Aorta (tissue), 5 donors: ENCODE data around the gene IL18BP. TPM values are rescaled to one million over a fixed set of nuclear protein-coding genes. Genes with fewer than 3 reads are reported as not detected.

Experiments used
- ATAC-seq: fragments of 200-7000 bp; cut with Tn5 transposase; one replicate; pipeline ENCODE4 v1.9.1; 2022; ENCODE audit warnings: moderate library complexity; ENCODE audit not compliant: low FRiP score
- DNase-seq, 2 donors: peaks; one replicate each; pipeline ENCODE4 v3.0.0-alpha.2; 2020
- H3K27ac ChIP-seq, 2 donors: one replicate each; pipeline ENCODE4 v1.5.1; 2013; ENCODE audit warnings: low read length in 2 of 2, mild to moderate bottlenecking in 2 of 2, moderate library complexity in 2 of 2, control low read depth in 1 of 2, inconsistent platforms in 1 of 2, low read depth in 1 of 2
- H3K27me3 ChIP-seq, 2 donors: one replicate each; pipeline ENCODE4 v1.6.1; 2013; ENCODE audit warnings: control low read depth in 1 of 2, low read length in 1 of 2, mild to moderate bottlenecking in 1 of 2, moderate library complexity in 1 of 2; ENCODE audit not compliant: insufficient read depth in 2 of 2, control insufficient read depth in 1 of 2
- H3K36me3 ChIP-seq, 2 donors: one replicate each; pipeline ENCODE4 v1.6.1; 2013; ENCODE audit warnings: control low read depth in 1 of 2, low read length in 1 of 2, mild to moderate bottlenecking in 1 of 2; ENCODE audit not compliant: insufficient read depth in 2 of 2, control insufficient read depth in 1 of 2
- H3K4me1 ChIP-seq, 2 donors: one replicate each; pipeline ENCODE4 v1.6.1; 2013; ENCODE audit warnings: low read length in 2 of 2, control low read depth in 1 of 2, mild to moderate bottlenecking in 1 of 2, moderate library complexity in 1 of 2; ENCODE audit not compliant: insufficient read depth in 2 of 2, control insufficient read depth in 1 of 2
- H3K4me3 ChIP-seq, 2 donors: one replicate each; pipeline ENCODE4 v1.5.1; 2013; ENCODE audit warnings: low read length in 2 of 2, control low read depth in 1 of 2, mild to moderate bottlenecking in 1 of 2
- H3K9me3 ChIP-seq: one replicate; pipeline ENCODE4 v1.6.1; 2013; ENCODE audit warnings: mild to moderate bottlenecking, low read length; ENCODE audit not compliant: control insufficient read depth
- WGBS, 2 donors: extraction: QIAGEN DNeasy Blood & Tissue Kit; methylation state at CpG; one replicate each; pipeline ENCODE4 v1.1.7; 2013; 5-methylcytosine and 5-hydroxymethylcytosine counted together
- intact Hi-C, 2 donors: fragments of 100-400 bp; cut with DNase I; formaldehyde crosslinking; loops; one replicate each; pipeline versions ENCODE4 v1.14.2 to v1.15.0; 2022
- polyA plus RNA-seq, 2 donors: library from polyadenylated mRNA; stranded (reverse); fragments of 200-250 nt; gene quantifications; one replicate each; pipeline ENCODE4 v1.2.3, GENCODE V29; 2013
- total RNA-seq, 2 donors: library from RNA; stranded (reverse); fragmentation: NEBNext Ultra II Directional; extraction: Animal tissue kit (Norgen Biotek cat#: 25700); gene quantifications; one replicate each; pipeline ENCODE4 v1.2.1, GENCODE V29; 2021
- donor health status: healthy with polysubstance abuse.
- donor health status: Bipolar disorder and iron deficiency.
- donor health status: DM: no; HTN: no; CAD: no.
- donor health status: DM: no; HTN: no; CAD: no.
- donor health status: DM: yes; HTN: yes; CAD: no.

IL18BP gene
- total and polyA plus RNA-seq, 4 donors, result 7.8 to 24.8 (median 12.8) TPM

DNA sequence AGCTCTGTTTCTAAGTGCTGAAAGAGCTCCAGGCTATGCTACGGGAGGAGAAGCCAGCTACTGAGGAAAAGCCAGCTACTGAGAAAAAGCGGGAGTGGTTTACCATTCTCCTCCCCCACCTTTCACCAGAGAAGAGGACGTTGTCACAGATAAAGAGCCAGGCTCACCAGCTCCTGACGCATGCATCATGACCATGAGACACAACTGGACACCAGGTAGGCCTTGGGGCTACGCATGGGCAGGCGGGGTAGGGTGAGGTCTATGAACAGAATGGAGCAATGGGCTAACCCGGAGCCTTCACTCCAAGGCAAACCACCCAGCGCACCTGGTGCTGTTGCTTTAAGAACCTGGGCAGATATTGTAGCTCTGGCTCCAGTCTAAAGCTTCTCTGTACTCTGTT is 1.1 kb downstream of the IL18BP start:
- Histone ChIP-seq H3K4me3 (no peak overlapping the region), H3K4me1 (no peaks in the 10 kb centered on the region), H3K36me3 (peaks cover 3% of the 10 kb centered on the region in 2 donors), H3K27me3 (no peaks in the 10 kb centered on the region), H3K27ac (no peak overlapping the region), H3K9me3 (no peaks in the 10 kb centered on the region)
- WGBS, 2 donors, result 62 to 71% methylated on average over 8 of the region's 8 CpGs
- DNase-seq, result no peak
- ATAC-seq, result no peak
- intact Hi-C loops, result no loop called here

DNA sequence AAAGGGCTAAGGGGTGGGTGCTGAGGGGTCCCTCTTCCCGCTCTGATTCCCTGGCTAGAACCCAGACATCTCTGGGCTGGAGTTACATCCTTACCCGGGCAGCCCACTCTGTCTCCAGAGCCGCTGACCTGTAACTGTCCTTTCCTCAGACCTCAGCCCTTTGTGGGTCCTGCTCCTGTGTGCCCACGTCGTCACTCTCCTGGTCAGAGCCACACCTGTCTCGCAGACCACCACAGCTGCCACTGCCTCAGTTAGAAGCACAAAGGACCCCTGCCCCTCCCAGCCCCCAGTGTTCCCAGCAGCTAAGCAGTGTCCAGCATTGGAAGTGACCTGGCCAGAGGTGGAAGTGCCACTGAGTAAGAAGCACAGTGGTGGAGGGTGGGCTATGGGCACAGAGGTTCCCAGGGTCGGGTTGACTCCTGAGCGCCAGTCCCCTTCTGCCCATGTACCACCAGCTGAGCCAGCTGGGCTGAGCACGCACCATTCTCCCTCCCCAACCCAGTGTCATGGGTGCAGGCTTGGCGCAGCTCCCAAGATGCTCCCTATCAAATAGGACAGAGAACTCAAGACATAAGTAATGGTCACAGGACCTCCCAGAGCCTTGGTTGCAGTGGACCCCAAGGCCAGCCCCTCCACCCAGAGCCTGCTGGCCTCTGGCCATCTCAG is 1.6 kb downstream of the IL18BP start:
- Histone ChIP-seq H3K36me3 (peaks cover 3 to 5% of the 10 kb centered on the region in 2 donors), H3K27ac (no peak overlapping the region), H3K9me3 (no peaks in the 10 kb centered on the region), H3K27me3 (no peaks in the 10 kb centered on the region), H3K4me3 (no peak overlapping the region), H3K4me1 (no peaks in the 10 kb centered on the region)
- DNase-seq, result peak in 1 of 2 donors; percentile 67
- ATAC-seq, result no peak
- intact Hi-C loops, result no loop called here
- WGBS, 2 donors, result 82 to 84% methylated on average over 10 of the region's 10 CpGs

DNA sequence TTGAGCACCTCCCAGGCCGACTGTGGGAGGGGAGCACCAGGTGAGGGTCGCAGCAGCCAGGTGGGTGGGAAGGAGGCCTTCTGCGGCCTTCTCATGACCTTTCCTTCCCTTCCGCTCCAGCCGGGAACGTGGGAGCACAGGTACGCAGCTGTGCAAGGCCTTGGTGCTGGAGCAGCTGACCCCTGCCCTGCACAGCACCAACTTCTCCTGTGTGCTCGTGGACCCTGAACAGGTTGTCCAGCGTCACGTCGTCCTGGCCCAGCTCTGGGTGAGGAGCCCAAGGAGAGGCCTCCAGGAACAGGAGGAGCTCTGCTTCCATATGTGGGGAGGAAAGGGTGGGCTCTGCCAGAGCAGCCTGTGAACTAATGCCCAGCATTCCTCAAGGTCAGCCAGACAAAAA is 2.6 kb downstream of the IL18BP start:
- 74 to 77% methylated on average over 11 of the region's 11 CpGs for WGBS, 2 donors
- no peaks in the 10 kb centered on the region for H3K4me1 ChIP-seq
- intact Hi-C loops, result no loop called here
- no peaks in the 10 kb centered on the region for H3K9me3 ChIP-seq
- no peaks in the 10 kb centered on the region for H3K27me3 ChIP-seq
- peak in 1 of 2 donors; percentile 47 for DNase-seq
- H3K36me3 ChIP-seq, result peaks cover 3 to 12% of the 10 kb centered on the region in 2 donors
- H3K4me3 ChIP-seq, result no peak overlapping the region
- ATAC-seq, result no peak
- no peak overlapping the region for H3K27ac ChIP-seq

DNA sequence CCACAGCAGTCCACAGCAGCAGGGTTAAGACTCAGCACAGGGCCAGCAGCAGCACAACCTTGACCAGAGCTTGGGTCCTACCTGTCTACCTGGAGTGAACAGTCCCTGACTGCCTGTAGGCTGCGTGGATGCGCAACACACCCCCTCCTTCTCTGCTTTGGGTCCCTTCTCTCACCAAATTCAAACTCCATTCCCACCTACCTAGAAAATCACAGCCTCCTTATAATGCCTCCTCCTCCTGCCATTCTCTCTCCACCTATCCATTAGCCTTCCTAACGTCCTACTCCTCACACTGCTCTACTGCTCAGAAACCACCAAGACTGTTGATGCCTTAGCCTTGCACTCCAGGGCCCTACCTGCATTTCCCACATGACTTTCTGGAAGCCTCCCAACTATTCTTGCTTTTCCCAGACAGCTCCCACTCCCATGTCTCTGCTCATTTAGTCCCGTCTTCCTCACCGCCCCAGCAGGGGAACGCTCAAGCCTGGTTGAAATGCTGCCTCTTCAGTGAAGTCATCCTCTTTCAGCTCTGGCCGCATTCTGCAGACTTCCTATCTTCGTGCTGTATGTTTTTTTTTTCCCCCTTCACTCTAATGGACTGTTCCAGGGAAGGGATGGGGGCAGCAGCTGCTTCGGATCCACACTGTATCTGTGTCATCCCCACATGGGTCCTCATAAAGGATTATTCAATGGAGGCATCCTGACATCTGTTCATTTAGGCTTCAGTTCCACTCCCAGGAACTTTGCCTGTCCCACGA is 3.3 kb downstream of the IL18BP start:
- Histone ChIP-seq H3K9me3 (no peaks in the 10 kb centered on the region), H3K27ac (no peak overlapping the region), H3K27me3 (no peaks in the 10 kb centered on the region), H3K4me3 (no peak overlapping the region), H3K36me3 (peaks cover 3 to 18% of the 10 kb centered on the region in 2 donors), H3K4me1 (no peaks in the 10 kb centered on the region)
- ATAC-seq (no peak), DNase-seq (no peak)
- intact Hi-C loops, result no loop called here
- 46 to 50% methylated on average over 10 of the region's 10 CpGs for WGBS, 2 donors

DNA sequence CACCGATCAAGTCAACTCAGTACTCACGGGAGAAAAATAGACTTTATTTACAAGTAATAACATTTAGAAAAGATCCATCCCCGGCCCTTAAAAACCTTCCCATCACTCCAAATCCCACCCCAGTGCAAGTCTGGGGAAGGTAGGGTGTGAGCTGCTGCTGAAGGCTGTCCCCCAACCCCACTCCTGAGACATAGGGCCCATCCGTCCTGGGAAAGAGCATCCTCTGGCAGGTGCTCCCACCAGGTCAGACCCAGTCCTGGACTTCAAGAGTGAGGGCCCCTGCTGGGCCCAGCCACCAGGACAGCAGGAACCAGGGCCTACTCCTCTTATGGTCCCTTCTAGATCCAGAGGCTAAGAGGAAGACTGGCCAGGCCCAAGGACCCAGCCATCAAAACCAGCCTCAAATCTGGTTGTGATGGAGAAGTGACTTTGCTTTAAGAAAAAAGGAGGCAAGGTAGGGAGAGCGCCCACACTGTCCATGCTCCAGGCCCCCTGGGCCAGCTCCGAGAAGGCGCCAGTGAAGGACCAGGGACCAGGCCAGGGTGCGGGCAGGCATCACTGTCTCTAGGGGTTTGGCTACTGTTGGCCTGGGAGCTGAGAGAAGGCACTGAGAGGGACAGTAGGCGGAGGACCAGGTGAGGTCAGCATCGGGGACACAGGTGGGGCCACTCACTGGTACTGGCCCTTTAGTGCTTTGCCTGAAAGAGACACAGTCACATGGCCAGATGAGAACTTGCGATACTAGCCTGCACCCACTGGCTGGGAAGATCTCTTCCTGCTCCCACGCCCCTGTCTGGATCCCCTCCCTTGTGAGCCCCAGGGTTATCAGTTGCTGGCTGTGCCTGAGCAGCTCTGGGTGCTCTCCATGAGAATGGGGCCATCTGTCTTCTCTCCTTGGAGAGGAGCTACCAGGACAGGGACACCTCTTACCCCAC is 4.4 kb downstream of the IL18BP start:
- Histone ChIP-seq H3K36me3 (peaks cover 3 to 25% of the 10 kb centered on the region in 2 donors), H3K27me3 (no peaks in the 10 kb centered on the region), H3K27ac (no peak overlapping the region), H3K9me3 (no peaks in the 10 kb centered on the region), H3K4me1 (no peaks in the 10 kb centered on the region), H3K4me3 (no peak overlapping the region)
- 65 to 71% methylated on average over 12 of the region's 12 CpGs for WGBS, 2 donors
- ATAC-seq, result no peak
- intact Hi-C loops, result no loop called here
- peak in 1 of 2 donors; percentile 64 for DNase-seq

DNA sequence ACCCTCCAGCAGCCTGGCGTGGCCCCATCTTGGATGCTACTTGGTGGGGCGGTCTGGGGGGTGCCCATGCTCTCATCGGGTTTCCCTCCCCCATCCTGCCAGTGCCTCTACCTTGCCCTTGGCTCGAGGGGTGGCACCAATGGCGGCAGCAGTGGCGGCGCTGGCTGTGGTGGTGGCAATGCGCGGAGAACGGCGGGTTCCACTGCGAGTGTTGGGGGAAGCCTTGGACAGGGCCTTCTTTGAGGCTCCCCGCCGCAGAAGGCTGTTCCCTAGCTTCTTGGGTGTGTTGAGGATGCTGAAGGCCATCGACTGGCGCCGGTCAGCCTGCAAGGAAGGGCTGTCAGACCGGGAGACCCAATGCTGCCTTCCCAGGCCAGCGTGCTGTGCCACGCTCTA is 5.1 kb downstream of the IL18BP start:
- Histone ChIP-seq H3K4me1 (no peaks in the 10 kb centered on the region), H3K4me3 (no peak overlapping the region), H3K27ac (no peak overlapping the region), H3K9me3 (no peaks in the 10 kb centered on the region), H3K36me3 (peaks cover 3 to 29% of the 10 kb centered on the region in 2 donors), H3K27me3 (no peaks in the 10 kb centered on the region)
- DNase-seq (peak in 1 of 2 donors; percentile 79), ATAC-seq (no peak)
- WGBS, 2 donors, result 90 to 91% methylated on average over 15 to 20 of the region's 20 CpGs
- intact Hi-C loops, result no loop called here

DNA sequence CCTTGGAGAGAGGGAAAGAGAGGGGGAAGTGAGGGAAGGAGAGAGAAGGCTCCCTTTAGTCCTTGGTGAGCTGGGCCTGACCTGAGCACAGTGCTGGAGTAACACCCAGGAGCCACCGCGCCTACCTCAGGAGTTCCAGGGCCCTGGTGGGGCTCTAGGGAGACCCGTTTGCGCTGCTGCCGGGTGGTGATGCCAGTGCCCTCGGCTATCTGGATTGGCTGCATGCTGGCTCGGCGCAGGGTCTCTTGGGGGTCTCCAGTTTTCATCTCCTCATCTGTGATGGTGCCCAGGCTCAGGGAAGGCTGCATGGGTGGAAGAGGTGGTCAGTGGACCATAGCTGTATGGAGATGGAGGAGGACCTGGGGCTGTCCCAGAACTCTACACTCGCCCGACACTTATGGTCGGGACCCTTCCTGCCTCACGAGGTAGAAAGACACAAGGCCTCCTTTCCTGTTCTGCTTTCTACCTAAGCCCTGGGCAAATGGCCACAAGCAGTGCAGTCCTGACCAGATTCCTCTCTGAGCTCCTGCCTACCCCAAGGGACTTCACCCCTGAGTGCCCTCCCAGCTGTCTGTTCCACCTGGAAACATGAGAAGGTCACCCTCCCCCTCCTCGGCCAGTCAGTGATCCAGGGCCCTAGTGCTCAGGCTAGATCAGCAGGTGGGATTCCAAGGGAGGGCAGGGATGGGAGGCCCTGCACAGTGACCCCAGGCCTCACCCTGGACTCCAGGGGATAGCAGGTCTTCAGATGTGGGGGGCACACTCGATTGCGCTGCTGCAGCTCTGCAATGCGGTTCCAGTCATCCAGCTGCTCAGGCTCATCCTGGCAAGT is 6.0 kb downstream of the IL18BP start:
- DNase-seq, result peak in 1 of 2 donors; percentile 68
- Histone ChIP-seq H3K36me3 (peaks cover 3 to 30% of the 10 kb centered on the region in 2 donors), H3K4me3 (no peak overlapping the region), H3K4me1 (no peaks in the 10 kb centered on the region), H3K27me3 (no peaks in the 10 kb centered on the region), H3K9me3 (no peaks in the 10 kb centered on the region), H3K27ac (no peak overlapping the region)
- ATAC-seq, result no peak
- intact Hi-C loops, result no loop called here
- WGBS, 2 donors, result 88% methylated on average over 16 of the region's 16 CpGs
